OCI-LY7 (cell line): ENCODE measurements around the gene PFN4. TPM values are rescaled to one million over a fixed set of nuclear protein-coding genes. Genes with fewer than 3 reads are reported as not detected.
"Not testable (repeated sequence)": the region's sequence is repeated elsewhere in the genome, so short reads cannot be mapped to it uniquely, and the experiment has no call there.

Source experiments
- BruUV-seq: library from RNA; stranded (reverse); fragments of 400-500 nt; replicated peaks from 2 replicates; lab custom pipeline; 2021; lab: Mats Ljungman, UMichigan
- CTCF ChIA-PET: fragments of 300-600 bp; sonication (Branson Sonifier 250); formaldehyde crosslinking; loops from one replicate; lab custom pipeline; 2022; ENCODE audit warnings: antibody characterized with exemption; ENCODE audit not compliant: unreplicated experiment; lab: Charles Lee
- POLR2A ChIA-PET: fragments of 300-600 bp; sonication (Branson Sonifier 250); formaldehyde crosslinking; loops from one replicate; lab custom pipeline; 2022; ENCODE audit warnings: antibody characterized with exemption; lab: Charles Lee
- DNase-seq: peaks from one replicate; pipeline ENCODE4 v3.0.0-alpha.2; 2015; ENCODE audit warnings: low spot score
- H2AFZ ChIP-seq: fragments of 200-600 bp; sonication (generic), shearing (Covaris generic); 2 replicates; pipeline ENCODE4 v1.6.1; 2014; ENCODE audit warnings: mild to moderate bottlenecking, antibody characterized with exemption, low read length, moderate library complexity
- H3K27ac ChIP-seq: fragments of 200-600 bp; sonication (generic); 2 replicates; pipeline ENCODE4 v1.5.1; 2014; ENCODE audit warnings: mixed run types, low read depth, mild to moderate bottlenecking, moderate library complexity, low read length, inconsistent platforms; ENCODE audit not compliant: poor library complexity, severe bottlenecking
- H3K36me3 ChIP-seq: fragments of 200-600 bp; sonication (generic); 2 replicates; pipeline ENCODE4 v1.6.1; 2014; ENCODE audit warnings: mild to moderate bottlenecking, antibody characterized with exemption, low read length, moderate library complexity, mixed read lengths; ENCODE audit not compliant: insufficient read depth
- H3K4me1 ChIP-seq: fragments of 200-600 bp; sonication (generic); 2 replicates; pipeline ENCODE4 v1.5.1; 2014; ENCODE audit warnings: mild to moderate bottlenecking, low read length; ENCODE audit not compliant: insufficient read depth, poor library complexity, severe bottlenecking
- H3K4me2 ChIP-seq: fragments of 200-600 bp; sonication (generic); 2 replicates; pipeline ENCODE4 v1.6.1; 2014; ENCODE audit warnings: mild to moderate bottlenecking, low read length
- H3K4me3 ChIP-seq: fragments of 200-600 bp; sonication (generic); 2 replicates; pipeline ENCODE4 v1.5.1; 2014; ENCODE audit warnings: mild to moderate bottlenecking, low read depth, low read length; ENCODE audit not compliant: poor library complexity, severe bottlenecking
- H3K79me2 ChIP-seq: fragments of 200-600 bp; sonication (generic); 2 replicates; pipeline ENCODE4 v1.6.1; 2016; ENCODE audit warnings: low read depth, mild to moderate bottlenecking, low read length, moderate library complexity, mixed read lengths; ENCODE audit not compliant: insufficient read depth
- H3K9me2 ChIP-seq: fragments of 200-600 bp; sonication (generic); 2 replicates; pipeline ENCODE4 v1.6.1; 2016; ENCODE audit warnings: mild to moderate bottlenecking, low read length, mixed read lengths; ENCODE audit not compliant: insufficient read depth
- H3K9me3 ChIP-seq: fragments of 200-600 bp; sonication (generic); 2 replicates; pipeline ENCODE4 v1.6.1; 2014; ENCODE audit warnings: mild to moderate bottlenecking, mixed run types, low read length, mixed read lengths
- H4K20me1 ChIP-seq: fragments of 200-600 bp; sonication (generic); 2 replicates; pipeline ENCODE4 v1.6.1; 2014; ENCODE audit warnings: mild to moderate bottlenecking, antibody characterized with exemption, low read length, moderate library complexity, mixed read lengths; ENCODE audit not compliant: insufficient read depth
- CTCF ChIP-seq: fragments of 200-600 bp; sonication (generic); conservative IDR thresholded peaks from 2 replicates; pipeline ENCODE4 v1.5.1; 2014; ENCODE audit warnings: mild to moderate bottlenecking, antibody characterized with exemption, low read length, moderate library complexity, mixed read lengths
- EZH2phosphoT487 ChIP-seq: fragments of 200-600 bp; sonication (generic); IDR thresholded peaks from 2 replicates; pipeline ENCODE4 v1.6.1; 2018; ENCODE audit warnings: low read depth, borderline replicate concordance, mild to moderate bottlenecking, mixed run types, antibody characterized with exemption, low read length, moderate library complexity, mixed read lengths
- intact Hi-C: fragments of 100-400 bp; cut with micrococcal nuclease; formaldehyde crosslinking; loops from one replicate; pipeline ENCODE4 v1.10.0; 2022; ENCODE audit not compliant: unreplicated experiment
- total RNA-seq, 2 experiments: library from RNA; depleted of rRNA in 1 of 2; stranded (reverse); fragments of >200 nt in 1 of 2; shearing (Covaris generic) in 1 of 2; gene quantifications; 2 replicates each; pipeline ENCODE4 v1.2.3, GENCODE V29; 2014 to 2022

PFN4 gene
- total RNA-seq, 2 experiments from 2014 or later, result not detected

- H3K27ac ChIP-seq, H3K4me3 ChIP-seq, H3K79me2 ChIP-seq, BruUV-seq, intact Hi-C loops, H3K4me2 ChIP-seq, H3K9me2 ChIP-seq, H3K4me1 ChIP-seq, H4K20me1 ChIP-seq, H2AFZ ChIP-seq, CTCF ChIA-PET, H3K36me3 ChIP-seq, H3K9me3 ChIP-seq, DNase-seq: not testable (repeated sequence)
- POLR2A ChIA-PET, result interaction anchor here (0.6 kb wide), 1 partner anchor 171 kb away, joined by 3 read pairs; no protein-coding TSS in a partner anchor
Observed at GRCh38 chr2:24095171-24095677, 27.9 kb downstream of the PFN4 start.

- H3K4me2 ChIP-seq, H4K20me1 ChIP-seq, DNase-seq, H3K4me1 ChIP-seq, intact Hi-C loops, H3K9me3 ChIP-seq, BruUV-seq, H2AFZ ChIP-seq, H3K79me2 ChIP-seq, CTCF ChIA-PET, H3K36me3 ChIP-seq, H3K27ac ChIP-seq, H3K4me3 ChIP-seq, H3K9me2 ChIP-seq: not testable (repeated sequence)
- POLR2A ChIA-PET, result interaction anchor here (0.6 kb wide), 1 partner anchor 713 kb away, joined by 3 read pairs; no protein-coding TSS in a partner anchor
Observed at GRCh38 chr2:24093270-24093669, 29.9 kb downstream of the PFN4 start.

- H3K4me1 ChIP-seq, result peaks cover 5% of the 10 kb centered on the region
- no peak overlapping the region for H3K27ac ChIP-seq
- no peaks in the 10 kb centered on the region for H3K36me3 ChIP-seq
- no TSS peak for BruUV-seq
- intact Hi-C loops, result no loop called here
- no peaks in the 10 kb centered on the region for H3K9me2 ChIP-seq
- H4K20me1 ChIP-seq, result no peaks in the 10 kb centered on the region
- ChIA-PET POLR2A (no interaction called here), CTCF (no interaction called here)
- H3K9me3 ChIP-seq, result no peaks in the 10 kb centered on the region
- no peak overlapping the region for H3K4me3 ChIP-seq
- no peak for TF ChIP-seq CTCF
- no peak for TF ChIP-seq EZH2phosphoT487
- no peak overlapping the region for H3K4me2 ChIP-seq
- no peaks in the 10 kb centered on the region for H3K79me2 ChIP-seq
- H2AFZ ChIP-seq, result no peak overlapping the region
- DNase-seq, result no peak
Observed at GRCh38 chr2:24088821-24089359, 34.2 kb downstream of the PFN4 start.
